GM21367 (cell line): ENCODE measurements around the gene PAK6.

Source experiments
- ATAC-seq: cut with Tn5 transposase; IDR thresholded peaks from one replicate; pipeline ENCODE4 v1.9.1; 2021; ENCODE audit not compliant: unreplicated experiment

Gene PAK6

DNA sequence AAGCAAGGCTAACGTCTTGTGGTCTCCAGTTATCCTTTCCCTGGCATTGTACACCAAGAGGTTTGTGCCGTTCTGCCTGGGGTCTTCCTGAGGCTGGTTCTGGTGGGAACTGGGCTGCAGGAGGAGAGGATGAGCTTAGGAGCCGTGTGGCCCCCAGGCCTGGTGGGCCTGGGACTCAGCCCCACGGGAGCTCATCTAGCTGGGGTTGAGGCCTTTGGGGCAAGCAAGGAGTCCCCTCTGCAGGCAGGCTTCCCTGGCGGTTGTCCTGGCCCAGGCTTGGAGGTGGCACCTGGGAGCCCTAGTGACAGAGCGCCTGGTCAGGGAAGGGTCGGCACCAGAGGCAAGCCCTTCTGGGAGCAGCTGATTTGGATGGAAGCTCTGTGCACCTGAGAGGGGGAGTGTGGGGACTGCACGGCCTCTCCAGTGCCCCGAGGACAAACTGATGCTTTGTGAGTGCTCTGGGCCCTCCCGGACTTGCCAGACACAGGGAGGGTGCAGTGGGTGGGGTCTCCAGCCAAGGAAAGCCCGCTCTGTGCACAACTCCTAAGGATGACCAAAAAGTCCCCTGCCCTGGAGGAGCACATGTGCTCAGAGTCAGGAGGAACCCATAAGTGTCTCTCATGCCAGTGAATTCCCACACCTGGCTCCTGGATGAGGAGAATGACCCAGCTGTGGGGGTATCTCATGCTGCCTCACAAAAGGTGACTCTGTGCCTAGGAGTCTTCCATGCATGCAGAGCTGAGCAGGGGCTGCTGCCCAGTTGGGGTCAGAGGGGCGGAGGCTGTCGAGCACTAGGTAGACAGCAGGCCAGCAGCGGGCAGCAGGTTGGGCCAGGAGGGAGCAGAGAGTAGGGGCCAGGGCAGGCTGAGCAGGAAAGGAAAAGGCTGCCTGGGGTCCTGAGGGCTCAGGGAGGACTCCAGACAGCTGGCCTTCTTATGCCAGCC is 2.7 kb downstream of the PAK6 start:
- no peak for ATAC-seq

DNA sequence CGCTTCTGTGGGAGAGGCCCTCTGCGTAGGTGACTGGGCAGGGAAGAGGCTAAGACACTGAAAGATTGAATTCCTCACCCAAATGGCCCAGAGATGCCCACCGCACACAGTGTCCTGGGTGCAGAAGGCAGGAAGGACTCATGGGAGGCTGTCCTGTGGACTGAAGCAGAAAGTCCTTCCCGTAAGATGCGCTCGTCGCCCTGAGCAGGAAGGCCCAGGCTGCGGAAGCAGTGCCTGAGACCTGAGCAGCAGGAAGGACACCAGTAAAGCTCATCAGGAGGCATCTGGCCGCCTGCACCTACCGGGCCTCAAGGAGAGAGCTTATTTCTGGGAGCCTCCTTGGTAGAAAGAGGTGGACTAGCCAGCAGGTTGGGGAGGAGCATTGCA is 3.3 kb downstream of the PAK6 start:
- no peak for ATAC-seq

DNA sequence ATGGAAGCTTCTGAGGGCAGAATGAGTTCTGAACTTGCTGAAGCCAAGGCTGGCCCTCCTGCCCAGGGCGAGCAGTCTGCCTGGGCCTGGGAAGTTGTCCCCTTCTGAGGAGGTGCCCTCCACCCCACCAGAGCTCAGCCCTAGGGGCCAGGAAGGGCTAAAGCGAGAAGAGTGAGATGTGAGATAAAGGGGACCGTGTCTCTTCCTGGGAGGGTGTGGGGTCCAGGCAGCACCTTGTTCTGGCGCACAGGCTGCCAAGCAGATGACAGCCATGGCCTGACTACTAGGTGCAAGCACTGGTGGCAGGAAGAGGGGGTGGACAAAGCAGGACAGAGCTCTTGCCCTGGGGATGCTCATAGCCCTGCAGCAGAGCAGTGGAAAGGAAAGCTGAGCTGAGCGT is 3.7 kb downstream of the PAK6 start:
- ATAC-seq = no peak

DNA sequence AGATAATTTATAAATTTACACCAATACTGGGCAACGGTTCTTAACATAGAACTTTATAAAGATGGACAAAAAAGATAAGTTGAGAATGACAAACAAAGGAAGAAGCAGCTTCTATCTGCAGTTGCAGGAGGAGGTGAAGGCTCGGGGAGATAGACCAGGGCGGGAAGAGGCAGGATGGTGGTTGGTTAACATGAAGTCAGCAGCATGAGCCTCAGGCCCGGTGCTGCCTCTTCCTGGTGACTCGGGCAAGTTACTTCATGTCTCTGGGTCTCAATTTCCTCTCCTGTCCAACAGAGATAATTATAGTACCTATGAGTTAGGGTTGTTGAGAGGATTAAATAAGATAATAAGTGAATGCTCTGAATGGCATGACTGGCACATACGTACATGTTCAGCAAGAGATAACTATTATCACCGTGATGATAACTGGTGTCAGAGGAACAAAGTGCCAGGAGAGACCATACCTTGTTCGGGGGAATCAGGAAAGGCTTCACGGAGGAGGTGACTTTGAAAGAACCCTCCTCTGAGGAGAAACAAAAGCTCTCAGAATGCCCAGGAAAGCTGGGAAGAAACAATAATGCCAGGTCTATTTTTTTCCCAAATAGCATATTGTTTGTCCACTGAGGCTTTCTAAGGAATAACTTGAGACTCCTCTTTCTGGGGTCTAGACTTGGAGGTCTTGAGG is 4.4 kb downstream of the PAK6 start:
- no peak for ATAC-seq

DNA sequence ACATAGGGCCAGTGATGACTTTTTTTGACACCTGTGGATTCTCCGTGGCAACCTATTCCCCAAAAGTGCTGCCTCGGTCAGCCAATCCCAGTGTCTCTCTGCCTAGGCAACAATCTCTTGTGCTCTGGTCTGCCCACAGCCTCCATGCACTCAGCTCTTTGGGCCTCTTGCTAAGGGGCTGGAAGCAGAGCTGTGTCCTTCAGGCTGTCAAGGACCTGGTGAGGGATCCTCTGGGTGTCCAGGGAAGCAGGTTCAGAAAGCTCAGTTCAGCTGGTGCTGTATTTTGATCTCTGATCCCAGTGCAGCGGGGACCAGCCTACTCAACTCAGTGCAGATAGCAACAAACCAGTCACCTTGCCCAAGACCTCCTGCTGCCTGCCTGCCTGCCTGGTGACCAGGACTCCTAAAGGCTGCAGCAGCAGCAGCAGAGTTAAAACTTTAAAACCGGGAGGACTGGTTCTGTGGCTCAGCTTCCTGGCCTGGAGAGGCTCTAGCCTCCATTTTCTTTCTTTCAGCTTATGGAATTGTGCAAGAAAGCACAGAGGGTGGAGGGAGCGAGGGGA is 6.2 kb downstream of the PAK6 start:
- ATAC-seq = no peak

DNA sequence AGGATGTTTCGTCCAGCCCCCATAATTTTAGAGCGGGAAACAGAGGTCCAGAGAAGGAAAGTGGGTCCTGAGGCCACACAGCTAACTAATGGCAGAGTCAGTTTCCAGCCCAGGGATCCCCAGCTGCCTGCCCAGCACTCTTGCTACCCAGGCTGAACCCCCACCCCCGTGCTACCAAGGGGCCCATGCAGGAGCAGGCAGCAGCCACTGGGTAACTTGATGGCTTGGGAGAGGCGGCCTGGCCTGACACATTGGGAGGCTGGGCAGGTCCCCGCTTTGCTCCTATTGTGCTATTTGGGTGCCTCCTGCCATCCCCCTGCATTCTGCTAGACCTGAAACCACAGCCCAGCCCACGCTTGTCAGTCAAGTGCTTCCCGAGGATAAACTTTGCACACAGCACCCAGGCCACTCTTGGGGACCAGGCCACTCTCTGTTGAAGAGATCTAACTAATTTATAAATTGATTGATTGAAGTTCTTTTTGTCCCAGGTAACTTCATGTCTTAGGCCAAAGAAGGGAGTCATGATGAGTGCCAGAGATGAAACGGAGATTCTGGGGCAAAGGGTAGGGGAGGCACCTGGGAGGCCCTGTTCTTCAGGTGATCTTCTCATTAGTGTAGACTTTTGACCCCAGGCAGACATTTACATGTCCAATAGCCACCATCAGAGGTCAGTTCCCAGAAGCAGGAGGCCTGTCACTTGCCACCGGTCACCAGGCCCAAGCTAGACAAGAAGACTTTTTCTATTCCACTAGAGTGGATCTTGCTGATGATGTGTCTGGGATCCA is 7.0 kb downstream of the PAK6 start:
- ATAC-seq = no peak

DNA sequence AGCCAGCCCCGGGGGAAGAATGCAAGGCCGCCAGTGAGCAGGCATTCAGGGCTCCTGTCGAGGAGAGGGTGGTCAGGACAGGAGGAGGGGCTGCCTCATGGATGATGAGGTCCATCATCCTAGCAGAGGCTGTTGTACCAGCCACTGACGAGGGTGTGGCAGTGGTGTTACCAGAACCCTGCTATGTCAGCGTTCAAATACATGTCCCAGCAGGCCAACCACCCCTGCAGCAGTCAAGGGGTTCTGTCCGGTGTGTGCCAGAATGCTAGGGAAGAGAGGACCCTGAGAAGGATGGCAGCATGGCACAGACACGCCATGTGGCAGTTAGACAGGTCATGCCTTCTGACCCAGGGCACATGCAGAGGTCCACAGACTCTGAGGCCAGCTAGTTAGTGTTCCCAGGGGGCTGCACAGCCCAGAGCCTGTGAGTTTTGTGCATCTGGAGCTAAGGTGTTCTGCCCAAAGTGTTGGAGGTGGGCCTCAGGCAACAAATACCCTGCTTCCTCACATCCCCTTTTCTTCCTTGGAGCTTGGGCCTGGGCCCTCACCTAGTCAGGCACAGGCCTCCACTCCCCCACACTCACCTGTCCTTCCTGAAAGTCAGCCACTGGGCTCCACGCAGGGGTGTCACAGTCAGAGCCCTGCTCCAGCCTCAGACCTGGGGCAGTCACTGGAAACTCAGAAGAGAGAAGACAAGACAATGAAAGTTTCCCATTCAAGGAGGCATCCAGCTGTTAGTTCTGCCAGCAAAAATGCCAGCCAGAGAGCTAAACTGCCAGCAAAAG is 7.8 kb downstream of the PAK6 start:
- no peak for ATAC-seq

DNA sequence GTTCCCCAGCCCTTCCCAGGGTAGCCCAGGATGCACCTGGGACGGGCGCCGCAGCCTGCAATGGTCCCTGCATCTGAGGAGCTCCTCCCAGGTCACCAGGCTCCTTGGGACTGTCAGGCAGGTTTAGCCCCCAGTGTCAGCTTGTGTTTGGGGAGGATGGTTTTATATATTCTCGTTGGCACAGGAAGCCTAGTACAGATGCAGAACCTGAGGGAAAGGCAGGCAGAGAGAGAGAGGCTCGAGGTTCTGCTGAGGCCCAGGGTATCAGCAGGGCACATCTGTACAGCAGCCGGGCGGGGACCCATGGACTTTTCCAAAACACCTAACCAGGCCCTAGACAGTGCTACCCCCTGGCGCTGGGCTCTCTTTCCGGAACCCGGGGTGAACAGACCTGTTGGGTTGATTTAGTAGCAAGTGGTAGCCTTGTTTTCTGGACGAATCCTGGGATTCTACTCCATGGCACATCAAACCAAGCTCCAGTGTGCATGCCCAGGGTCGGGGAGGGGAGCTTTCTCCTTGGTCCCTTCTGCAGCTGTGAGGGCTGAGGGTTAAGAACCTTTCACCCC is 8.6 kb downstream of the PAK6 start:
- no peak for ATAC-seq

DNA sequence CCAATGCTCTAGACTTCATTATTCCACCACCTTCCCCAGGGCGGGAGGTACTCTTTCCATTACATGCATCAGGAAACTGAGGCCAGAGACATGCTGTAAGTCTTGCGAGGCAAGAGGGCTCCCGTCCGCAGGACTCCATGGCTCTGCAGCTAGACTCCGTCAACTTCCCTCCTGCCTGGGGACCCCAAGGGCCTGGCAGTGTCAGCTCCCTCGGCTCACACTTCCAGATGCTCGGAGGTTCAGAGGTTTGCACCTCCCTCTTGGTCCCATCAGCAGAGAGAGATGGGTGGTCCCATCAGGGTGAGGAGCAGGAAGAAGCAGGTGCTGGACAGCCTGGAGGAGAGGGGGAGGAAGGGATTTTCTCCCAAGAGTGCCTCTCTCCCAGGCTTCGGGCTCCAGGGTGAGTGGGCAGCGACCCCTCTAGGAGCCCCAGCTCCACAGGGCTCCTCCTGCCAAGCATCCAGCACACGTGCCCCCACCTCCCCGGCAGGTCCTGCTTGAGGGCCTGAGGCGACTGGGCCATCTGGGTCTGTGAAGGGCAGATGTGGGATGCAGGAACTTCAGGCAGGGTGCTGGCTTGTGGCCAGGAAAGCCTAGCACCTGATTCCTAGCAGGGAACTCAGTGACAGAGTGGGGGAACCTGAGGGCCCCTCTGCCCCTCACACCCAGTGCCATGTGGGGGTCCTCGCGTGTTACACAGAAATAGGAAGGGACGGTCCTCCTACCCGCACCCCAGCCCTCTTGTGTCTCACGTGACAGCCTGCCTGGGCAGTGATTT is 9.3 kb downstream of the PAK6 start:
- ATAC-seq = no peak

DNA sequence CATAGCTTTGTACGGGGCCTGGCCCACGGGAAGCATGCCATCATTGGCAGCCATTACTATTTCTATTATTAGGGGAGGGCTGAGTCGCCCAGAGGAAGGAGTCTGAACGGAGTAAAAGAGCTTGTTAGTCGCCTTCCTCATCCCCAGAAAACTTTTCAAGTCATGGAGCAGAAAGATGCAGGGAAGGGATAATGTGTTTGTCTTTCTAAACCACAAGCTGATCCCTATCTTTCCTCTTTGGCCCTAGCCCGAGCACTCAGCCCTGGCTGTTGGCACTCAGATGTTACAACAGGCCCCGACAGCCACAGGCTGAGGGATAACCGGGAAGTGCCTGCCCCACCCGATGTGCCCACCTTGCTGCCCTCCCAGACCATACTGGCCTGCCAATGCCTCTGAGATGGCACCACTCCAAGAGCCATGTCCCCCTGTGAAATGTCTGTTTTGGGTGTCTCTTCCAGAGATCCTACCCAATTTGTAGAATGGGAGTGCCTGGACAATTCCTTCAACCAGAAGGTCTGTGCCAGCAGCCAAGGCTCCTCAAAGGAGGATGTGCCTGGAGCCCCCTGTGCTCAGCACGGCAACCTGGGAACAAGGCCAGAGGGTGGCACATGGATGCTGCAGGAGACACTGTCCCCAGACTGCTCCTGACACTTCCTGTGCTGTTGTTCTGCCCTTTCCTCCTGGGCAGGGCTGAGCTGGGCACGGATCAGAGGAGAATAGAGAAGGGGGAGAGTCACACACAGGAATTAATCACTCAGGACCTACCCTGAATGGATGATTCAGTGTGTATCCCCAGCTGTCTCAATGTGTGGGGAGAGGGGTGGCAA is 10.8 kb downstream of the PAK6 start:
- ATAC-seq = no peak

DNA sequence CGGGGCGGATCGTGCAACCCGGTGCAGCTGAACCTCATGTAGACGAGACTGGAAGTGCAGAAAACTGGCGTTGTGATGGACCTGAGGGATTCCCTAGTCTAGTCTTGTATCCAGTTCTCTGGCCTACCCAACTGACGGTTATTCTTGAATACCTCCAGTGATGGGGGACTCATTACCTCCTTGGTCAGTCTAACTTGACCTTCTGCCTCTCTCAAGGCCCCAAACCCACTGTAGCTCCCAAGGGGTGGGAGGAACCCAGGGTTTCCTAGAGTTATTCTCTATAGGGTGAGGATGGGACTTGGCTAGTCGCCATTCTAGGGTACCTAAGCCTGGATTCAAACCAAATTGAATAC is 11.4 kb downstream of the PAK6 start:
- no peak for ATAC-seq

DNA sequence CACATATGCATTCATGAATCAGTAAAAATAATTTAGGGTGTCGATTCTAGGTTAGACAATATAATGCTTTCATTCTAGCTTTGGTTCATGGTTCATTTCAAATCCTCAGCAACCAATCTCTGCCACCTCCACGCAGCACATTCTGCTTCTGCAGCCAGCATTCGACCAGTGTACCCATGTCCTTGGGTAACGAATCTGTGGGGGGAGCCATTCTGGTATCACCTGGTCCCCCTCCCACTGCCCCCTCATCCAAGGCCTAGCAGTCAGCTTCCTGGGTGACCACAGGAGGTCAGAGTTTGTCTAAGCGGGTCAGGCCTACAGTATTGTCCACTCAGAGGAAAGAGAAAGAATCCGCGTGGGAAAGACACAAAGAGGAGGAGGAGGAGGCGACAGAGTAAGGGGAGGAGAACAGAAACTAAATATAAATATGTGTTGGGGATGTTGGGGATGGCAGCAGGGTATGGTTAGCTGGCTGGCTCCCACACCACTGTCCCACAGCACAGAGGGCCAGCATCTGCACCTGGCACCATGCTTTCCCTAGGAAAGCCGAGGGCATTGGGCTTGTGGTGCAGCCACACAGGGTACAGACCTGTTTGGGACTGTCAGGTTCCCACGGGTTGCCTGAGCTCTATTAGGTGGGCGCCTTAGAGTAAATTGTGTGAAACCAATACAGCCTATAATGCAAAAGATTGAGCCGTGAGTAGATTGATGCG is 12.1 kb downstream of the PAK6 start:
- ATAC-seq = no peak

DNA sequence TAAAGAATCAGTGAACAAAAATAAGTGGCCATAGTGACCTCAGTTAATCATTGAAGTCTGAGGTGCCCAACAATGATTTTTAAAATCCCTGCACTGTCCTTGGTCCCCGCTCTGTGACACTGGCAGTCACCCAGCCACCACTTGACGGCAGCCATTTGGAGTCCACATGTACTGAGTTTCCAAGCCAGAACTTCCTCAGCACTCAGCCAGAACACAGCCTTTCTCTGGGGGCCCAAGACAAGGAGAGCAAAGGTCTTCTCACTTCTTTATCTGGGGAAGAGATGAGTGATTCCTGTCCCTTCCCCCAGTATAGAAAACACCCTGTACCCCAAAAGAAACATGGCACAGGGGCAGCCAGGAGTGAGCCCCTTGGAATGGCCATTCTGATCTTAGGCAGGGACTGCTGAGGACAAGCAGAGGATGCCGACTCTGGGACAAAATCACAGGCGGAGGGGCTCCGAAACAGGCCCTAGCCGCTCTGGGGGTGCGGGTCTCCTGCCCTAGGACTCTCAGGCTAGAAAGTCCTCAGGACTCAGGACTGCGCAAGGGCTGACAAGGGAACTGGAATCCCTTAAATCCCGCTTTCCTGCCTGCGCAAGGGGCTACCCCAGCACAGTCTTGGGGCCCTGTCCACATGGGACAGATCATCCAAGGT is 12.8 kb downstream of the PAK6 start:
- no peak for ATAC-seq

DNA sequence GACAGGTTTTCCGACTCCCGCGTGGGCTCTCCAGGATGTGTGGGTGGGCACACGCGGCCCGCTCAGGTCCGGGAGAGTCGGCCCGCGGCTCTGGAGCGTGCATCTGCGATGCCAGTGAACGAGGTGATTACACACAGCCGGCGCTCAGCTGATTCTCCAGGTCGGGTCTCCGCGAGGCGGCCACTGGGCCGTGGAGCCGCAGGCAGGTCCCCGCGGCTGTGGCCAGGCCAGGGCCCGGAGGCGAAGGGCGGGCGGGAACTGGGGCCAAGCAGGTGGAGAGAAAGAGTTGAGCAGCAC is 13.2 kb downstream of the PAK6 start:
- ATAC-seq = no peak

DNA sequence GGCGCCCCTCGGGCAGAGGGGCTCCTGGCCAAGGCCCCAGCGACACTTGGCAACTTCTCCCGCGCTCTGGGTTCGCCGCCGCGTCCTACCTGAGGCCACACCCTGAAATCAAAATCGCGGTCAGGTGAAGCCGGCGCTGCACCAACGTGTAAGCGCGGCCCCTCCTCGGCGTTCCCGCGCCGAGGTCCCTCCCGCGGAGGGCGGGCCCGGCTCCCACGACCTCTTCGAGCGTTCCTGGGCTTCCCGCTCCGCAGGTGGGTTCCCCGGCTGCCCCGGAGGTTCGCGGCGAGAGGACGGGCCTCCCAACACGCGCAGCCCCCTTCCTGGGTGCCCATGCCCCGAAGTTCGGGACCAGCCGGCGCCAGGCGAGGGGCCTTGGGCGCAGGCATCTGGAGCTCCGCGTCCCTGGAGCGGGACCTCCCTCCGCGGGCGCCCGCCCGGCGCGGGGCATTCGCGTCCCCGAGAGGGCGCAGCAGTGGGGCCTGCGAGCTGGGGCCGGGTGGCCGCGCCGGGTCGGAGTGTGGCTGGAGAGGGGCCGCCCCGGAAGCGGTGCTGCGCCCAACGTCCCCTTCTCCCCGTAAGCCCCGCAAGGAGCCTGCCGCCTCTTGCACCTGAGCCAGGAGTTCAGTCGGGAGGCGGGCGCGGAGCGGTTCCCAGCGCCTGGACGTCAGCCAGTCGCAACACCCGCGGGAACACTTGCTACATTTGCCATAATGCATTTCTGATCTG is 13.7 kb downstream of the PAK6 start:
- ATAC-seq = no peak

DNA sequence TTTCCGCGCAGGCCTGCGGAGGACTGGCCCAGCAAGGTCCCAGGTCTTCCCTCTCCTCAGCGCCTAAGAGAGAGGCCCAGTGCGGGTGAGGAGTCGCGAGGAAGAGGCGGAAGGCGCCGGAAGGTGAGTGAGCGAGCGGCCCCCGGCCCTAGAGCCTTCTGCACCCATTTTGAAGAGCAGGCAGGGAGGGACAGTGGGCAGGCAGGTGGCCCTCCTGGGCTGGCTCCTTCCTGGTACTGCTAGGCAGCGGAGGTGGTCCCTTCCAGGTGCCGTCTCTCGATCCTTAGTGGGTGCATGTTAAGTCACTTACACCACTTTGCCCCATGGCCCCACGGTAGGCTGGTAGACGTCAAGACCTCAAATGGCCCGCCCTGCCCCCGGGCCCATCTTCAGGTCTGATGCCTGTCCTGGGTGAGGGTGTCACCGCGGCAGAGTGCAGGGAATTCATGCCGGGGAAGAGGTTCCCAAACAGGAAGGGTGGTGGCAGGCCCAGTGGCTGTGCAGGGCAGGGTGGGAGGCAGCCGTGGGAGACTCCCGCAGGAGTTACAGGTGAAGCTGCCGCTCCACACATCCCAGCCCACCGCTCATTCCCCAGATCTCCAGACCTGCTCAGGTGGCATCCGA is 14.4 kb downstream of the PAK6 start:
- no peak for ATAC-seq

DNA sequence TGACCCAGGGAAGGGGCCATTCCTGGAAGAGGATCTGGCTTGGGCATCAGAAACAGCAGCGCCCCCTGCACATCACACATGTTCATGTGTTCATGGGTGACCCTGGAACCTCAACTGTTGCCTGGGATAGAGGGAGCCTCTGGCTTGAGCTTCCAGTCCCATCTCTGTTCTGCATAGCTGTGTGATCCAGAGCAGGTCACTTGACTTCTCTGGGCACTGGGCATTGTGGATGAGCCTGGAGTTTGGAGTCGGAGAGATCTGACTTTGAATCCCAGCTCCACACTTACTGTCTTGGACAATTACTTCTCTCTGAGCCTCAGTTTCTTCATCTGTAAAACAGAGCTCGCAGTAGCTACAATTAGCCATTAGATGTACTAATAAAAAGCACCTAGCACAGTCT is 15.6 kb downstream of the PAK6 start:
- ATAC-seq = no peak
